ENCODE measurements around the gene RYR2.
"Not testable (repeated sequence)": the region's sequence is repeated elsewhere in the genome, so short reads cannot be mapped to it uniquely, and the experiment has no call there.

The RYR2 gene

GRCh38 chr1:237353918-237354317, 311.9 kb downstream of the RYR2 start:
- no peak for DNase-seq (ENCODE audit: low spot score)

DNA sequence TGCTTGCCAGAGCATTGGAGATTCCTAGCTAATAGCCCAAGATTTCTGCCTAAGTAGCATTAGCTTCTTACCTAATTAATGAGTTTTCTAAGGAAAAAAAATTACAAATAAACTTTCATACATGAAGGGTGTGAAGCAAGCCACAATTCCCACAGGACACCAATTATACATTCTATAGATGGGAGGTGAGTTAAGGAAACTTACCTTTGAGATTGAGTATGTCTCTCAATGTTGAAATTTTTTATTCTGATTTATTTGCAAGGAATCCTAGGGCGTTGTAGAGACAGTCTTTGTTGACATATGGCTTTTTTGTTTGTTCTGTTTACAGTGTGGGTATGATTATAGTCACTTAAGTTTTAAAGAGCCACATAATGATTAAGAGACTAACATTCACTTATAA, 313.0 kb downstream of the RYR2 start:
- no peak for DNase-seq (ENCODE audit: low spot score)

DNA sequence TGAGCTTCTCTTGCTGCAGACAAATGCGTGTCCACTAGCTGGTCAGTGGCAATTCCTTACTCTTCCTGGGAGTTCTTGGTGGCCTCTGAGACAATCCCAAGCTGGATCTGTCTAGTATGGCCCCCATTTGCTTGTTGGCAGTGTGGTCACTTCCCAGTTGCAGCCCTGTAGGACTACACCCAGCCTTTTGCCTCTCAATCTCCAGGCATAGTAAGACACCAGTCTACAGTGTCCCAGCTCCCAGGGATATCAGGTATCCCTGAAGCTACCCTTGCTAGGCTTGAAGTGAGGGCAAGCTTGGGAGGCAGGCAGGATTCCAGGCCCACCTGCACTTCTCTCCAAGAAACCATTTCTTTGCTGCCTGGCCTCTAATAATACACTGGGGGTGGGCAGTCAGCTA, 316.6 kb downstream of the RYR2 start:
- DNase-seq (ENCODE audit: low spot score) = no peak

- DNase-seq (ENCODE audit: low spot score) = no peak
These were observed 325.8 kb downstream of the RYR2 start for GRCh38 chr1:237367758-237368157.

DNA sequence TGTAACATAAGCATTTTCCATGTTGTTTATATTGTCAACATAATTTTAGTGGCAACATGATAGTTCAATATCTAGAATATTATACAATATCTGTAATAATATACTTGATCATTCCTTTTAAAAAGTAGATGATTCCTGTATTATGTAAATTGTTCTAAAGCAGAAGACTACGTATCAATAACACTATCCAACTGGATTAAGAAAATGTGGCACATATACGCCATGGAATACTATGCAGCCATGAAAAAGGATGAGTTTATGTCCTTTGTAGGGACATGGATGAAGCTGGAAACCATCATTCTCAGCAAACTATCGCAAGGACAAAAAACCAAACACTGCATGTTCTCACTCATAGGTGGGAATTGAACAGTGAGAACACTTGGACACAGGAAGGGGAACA, 329.5 kb downstream of the RYR2 start:
- DNase-seq (ENCODE audit: low spot score) = not testable (repeated sequence)

- no peak for DNase-seq (ENCODE audit: low spot score)
These were observed 341.8 kb downstream of the RYR2 start for GRCh38 chr1:237383791-237384190.

GRCh38 chr1:237384213-237384612, 342.2 kb downstream of the RYR2 start:
- DNase-seq (ENCODE audit: low spot score) = no peak

GRCh38 chr1:237386362-237387143, 344.6 kb downstream of the RYR2 start:
- peak; percentile 23 for DNase-seq (ENCODE audit: low spot score)

GRCh38 chr1:237387144-237387505, 345.1 kb downstream of the RYR2 start:
- no peak for DNase-seq (ENCODE audit: low spot score)

DNA sequence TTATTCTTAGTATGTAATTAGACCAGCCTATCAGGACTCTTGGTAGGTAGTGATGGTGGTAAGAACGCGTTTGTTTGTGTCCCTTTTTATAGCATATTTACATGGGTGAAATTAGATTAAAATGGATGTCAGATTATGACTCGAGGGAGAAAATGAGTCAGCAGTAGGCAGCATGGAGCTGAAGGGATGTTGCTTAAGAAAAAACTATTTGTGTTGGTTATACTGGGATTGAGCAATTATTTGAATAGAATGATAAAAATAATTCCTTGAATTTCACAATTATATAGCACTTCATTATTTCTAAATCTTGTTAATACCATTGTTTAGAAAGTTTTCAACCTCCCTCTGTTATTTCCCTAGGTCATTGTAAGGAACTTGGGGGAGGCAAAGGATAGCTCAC, 348.8 kb downstream of the RYR2 start:
- no peak for DNase-seq (ENCODE audit: low spot score)

- DNase-seq (ENCODE audit: low spot score) = no peak
These were observed 351.6 kb downstream of the RYR2 start for GRCh38 chr1:237393632-237394031.

- DNase-seq (ENCODE audit: low spot score) = no peak
These were observed 352.3 kb downstream of the RYR2 start for GRCh38 chr1:237394281-237394680.

GRCh38 chr1:237396426-237396825, 354.4 kb downstream of the RYR2 start:
- DNase-seq (ENCODE audit: low spot score) = no peak

- no peak for DNase-seq (ENCODE audit: low spot score)
These were observed 356.8 kb downstream of the RYR2 start for GRCh38 chr1:237398751-237399150.

GRCh38 chr1:237405912-237406311, 363.9 kb downstream of the RYR2 start:
- no peak for DNase-seq (ENCODE audit: low spot score)

- DNase-seq (ENCODE audit: low spot score) = no peak
These were observed 369.6 kb downstream of the RYR2 start for GRCh38 chr1:237411621-237412020.

DNA sequence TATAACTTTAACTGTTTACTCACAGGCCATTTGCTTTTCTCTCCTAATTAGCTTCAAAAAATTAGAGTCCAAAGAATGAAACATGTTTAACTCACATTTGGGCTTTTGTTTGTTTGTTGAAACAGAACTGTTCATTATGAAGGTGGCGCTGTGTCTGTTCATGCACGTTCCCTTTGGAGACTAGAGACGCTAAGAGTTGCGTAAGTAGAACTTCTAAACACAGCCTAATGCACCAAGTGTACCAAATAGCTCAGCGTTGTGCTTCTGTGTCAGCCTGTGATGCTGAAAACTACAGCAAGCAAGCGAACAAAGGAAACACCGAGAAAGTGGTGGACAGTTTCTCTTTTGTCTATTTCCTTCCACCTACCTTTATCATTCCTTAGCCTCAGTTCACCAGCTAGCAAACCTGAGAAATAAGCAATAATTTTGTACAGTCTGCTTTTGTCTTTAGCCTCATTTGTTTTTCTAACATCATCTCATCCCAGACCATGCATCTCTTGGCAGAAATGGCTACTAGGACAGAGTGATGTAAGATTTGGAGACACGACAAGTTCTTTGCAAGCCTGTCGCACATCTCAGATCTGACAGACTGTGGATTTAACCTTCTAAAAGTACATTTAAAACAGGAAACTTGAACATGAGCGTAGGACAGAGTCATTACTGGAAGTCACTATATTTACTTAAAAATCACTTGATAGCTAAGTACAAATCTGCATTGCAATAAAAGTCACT, 375.1 kb downstream of the RYR2 start:
- no peak for DNase-seq (ENCODE audit: low spot score)

- DNase-seq (ENCODE audit: low spot score) = no peak
These were observed 386.8 kb downstream of the RYR2 start for GRCh38 chr1:237428809-237429208.

GRCh38 chr1:237429252-237429651, 387.3 kb downstream of the RYR2 start:
- no peak for DNase-seq (ENCODE audit: low spot score)

DNA sequence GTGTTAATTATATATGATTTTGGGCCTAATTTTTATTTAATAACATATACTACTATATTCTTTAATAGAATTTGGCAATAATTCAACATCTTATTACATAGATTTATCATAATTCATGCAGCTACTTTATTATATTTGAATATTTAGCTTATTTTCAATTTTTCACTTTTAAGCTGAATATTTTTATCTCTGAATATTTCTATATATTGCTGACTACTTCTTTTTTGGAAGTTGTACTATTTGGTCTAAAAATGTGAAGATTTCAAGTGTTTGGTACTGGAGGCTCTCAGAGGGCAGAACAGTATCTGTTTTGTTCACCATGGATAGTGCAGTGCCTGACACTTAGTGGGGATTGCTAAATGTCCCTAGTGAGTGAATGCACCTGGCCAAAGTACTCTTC, 389.5 kb downstream of the RYR2 start:
- DNase-seq (ENCODE audit: low spot score) = no peak

DNA sequence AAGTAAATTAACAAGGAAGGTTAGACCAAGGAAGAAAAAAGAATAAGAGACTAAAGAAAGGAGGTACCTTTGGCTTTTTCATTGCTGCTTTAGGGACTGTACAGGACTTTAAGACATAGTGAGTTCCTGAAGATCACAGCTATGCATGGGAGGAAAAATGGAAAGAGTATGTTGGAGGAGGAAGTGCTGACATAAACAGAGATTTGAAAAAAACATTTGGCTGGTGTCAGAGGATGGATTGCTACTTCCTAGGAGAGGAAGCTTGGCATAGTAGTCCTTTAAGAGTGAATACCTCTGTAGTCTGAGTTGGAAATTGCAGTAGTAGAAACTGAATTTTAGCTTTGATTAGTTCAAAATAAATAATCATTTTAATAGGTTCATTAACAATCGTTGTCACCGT, 398.4 kb downstream of the RYR2 start:
- no peak for DNase-seq (ENCODE audit: low spot score)

DNA sequence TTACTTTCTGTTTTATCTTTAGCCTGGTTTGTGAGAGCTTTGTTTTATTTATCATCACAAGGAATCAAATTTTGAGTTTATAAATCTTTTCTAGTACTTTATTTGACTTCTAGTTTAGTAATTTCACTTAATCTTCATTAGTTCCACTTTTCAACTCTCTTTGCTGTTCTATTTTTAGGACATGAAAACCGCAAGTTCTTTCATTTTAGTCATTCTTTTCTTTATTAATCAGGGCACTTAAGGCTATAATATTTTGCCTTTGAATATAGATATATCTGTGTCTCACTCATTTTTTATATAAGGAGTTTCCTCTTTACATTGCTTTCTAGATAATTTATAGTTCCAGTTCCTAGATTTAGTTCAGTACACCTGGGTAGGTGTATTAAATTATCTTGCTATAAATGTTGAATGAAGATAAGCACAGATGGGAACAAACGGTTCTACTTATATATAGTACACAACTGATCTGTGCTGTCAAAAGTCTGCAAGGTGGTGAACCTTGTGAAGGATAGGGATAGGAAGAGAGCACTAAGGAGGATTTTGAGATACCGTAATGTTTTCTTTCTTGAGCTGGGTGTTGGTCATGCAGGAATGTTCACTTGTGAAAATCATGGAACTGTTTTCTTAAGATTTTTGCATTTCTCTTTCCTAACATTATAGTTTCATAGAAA, 402.3 kb downstream of the RYR2 start:
- DNase-seq (ENCODE audit: low spot score) = no peak

GRCh38 chr1:237448042-237448441, 406.1 kb downstream of the RYR2 start:
- DNase-seq (ENCODE audit: low spot score) = no peak

Measured in LoVo (cell line).